Measurements from ENCODE around the gene BRINP2. TPM values are rescaled to one million over a fixed set of nuclear protein-coding genes. Genes with fewer than 3 reads are reported as not detected.

The BRINP2 gene
- total and polyA plus RNA-seq, 8 donors, result 0.08 to 0.55 (median 0.15) TPM; not detected in 5

GRCh38 chr1:177236962-177237361 lies 66.2 kb downstream of the BRINP2 start:
- Histone ChIP-seq H3K4me3 (no peak overlapping the region), H3K36me3 (no peaks in the 10 kb centered on the region), H3K27me3 (no peaks in the 10 kb centered on the region), H3K27ac (no peak overlapping the region), H3K4me1 (no peaks in the 10 kb centered on the region), H3K9me3 (no peaks in the 10 kb centered on the region)
- DNase-seq, result no peak
- 79 to 84% (median 83%) methylated on average over 4 of the region's 4 CpGs for WGBS, 5 donors
- TF ChIP-seq CTCF (IDR thresholded peaks at IDR 0.05) (no peak), POLR2AphosphoS5 (IDR thresholded peaks at IDR 0.05) (no peak), EP300 (IDR thresholded peaks at IDR 0.05) (no peak), POLR2A (IDR thresholded peaks at IDR 0.05) (no peak)
- intact Hi-C loops (cut with DNase I; ENCODE audit: low total_unique reads), result no loop called here

GRCh38 chr1:177238967-177239366 lies 68.2 kb downstream of the BRINP2 start:
- Histone ChIP-seq H3K27ac (no peak overlapping the region), H3K9me3 (no peaks in the 10 kb centered on the region), H3K4me1 (no peaks in the 10 kb centered on the region), H3K27me3 (no peaks in the 10 kb centered on the region), H3K4me3 (no peak overlapping the region), H3K36me3 (no peaks in the 10 kb centered on the region)
- DNase-seq, result no peak
- no peak for TF ChIP-seq EP300 (IDR thresholded peaks at IDR 0.05)
- TF ChIP-seq POLR2A (IDR thresholded peaks at IDR 0.05), result no peak
- TF ChIP-seq POLR2AphosphoS5 (IDR thresholded peaks at IDR 0.05), result no peak
- TF ChIP-seq CTCF (IDR thresholded peaks at IDR 0.05), result no peak
- 56 to 78% (median 70%) methylated on average over 4 of the region's 4 CpGs for WGBS, 5 donors
- intact Hi-C loops (cut with DNase I; ENCODE audit: low total_unique reads), result no loop called here

GRCh38 chr1:177239792-177240191 lies 69.0 kb downstream of the BRINP2 start:
- TF ChIP-seq POLR2A (IDR thresholded peaks at IDR 0.05) (no peak), EP300 (IDR thresholded peaks at IDR 0.05) (no peak), CTCF (IDR thresholded peaks at IDR 0.05) (no peak), POLR2AphosphoS5 (IDR thresholded peaks at IDR 0.05) (no peak)
- no peaks in the 10 kb centered on the region for H3K4me1 ChIP-seq
- H3K27me3 ChIP-seq, result no peaks in the 10 kb centered on the region
- no peak for DNase-seq
- no peak overlapping the region for H3K4me3 ChIP-seq
- no peak overlapping the region for H3K27ac ChIP-seq
- intact Hi-C loops (cut with DNase I; ENCODE audit: low total_unique reads), result no loop called here
- no peaks in the 10 kb centered on the region for H3K36me3 ChIP-seq
- WGBS, 5 donors, result 46 to 68% (median 53%) methylated on average over 2 of the region's 2 CpGs
- no peaks in the 10 kb centered on the region for H3K9me3 ChIP-seq

GRCh38 chr1:177243773-177244172 lies 73.0 kb downstream of the BRINP2 start:
- WGBS, 5 donors, result 77 to 86% (median 85%) methylated on average over 1 of the region's 1 CpG
- DNase-seq, result no peak
- Histone ChIP-seq H3K27me3 (no peaks in the 10 kb centered on the region), H3K36me3 (no peaks in the 10 kb centered on the region), H3K4me1 (peaks cover 0 to 12% (median 0%) of the 10 kb centered on the region in 4 donors), H3K27ac (no peak overlapping the region), H3K4me3 (no peak overlapping the region), H3K9me3 (no peaks in the 10 kb centered on the region)
- TF ChIP-seq EP300 (IDR thresholded peaks at IDR 0.05), result no peak
- no peak for TF ChIP-seq POLR2AphosphoS5 (IDR thresholded peaks at IDR 0.05)
- no peak for TF ChIP-seq POLR2A (IDR thresholded peaks at IDR 0.05)
- TF ChIP-seq CTCF (IDR thresholded peaks at IDR 0.05), result no peak
- intact Hi-C loops (cut with DNase I; ENCODE audit: low total_unique reads), result no loop called here

Data from stomach (tissue), 9 donors.